GM21515 (cell line): ENCODE data around the gene SFTPA1.
"Not testable (repeated sequence)": the region's sequence is repeated elsewhere in the genome, so short reads cannot be mapped to it uniquely, and the experiment has no call there.

Experiments used
- ATAC-seq: cut with Tn5 transposase; IDR thresholded peaks from one replicate; pipeline ENCODE4 v1.9.1; 2021; ENCODE audit not compliant: unreplicated experiment

The SFTPA1 gene

DNA sequence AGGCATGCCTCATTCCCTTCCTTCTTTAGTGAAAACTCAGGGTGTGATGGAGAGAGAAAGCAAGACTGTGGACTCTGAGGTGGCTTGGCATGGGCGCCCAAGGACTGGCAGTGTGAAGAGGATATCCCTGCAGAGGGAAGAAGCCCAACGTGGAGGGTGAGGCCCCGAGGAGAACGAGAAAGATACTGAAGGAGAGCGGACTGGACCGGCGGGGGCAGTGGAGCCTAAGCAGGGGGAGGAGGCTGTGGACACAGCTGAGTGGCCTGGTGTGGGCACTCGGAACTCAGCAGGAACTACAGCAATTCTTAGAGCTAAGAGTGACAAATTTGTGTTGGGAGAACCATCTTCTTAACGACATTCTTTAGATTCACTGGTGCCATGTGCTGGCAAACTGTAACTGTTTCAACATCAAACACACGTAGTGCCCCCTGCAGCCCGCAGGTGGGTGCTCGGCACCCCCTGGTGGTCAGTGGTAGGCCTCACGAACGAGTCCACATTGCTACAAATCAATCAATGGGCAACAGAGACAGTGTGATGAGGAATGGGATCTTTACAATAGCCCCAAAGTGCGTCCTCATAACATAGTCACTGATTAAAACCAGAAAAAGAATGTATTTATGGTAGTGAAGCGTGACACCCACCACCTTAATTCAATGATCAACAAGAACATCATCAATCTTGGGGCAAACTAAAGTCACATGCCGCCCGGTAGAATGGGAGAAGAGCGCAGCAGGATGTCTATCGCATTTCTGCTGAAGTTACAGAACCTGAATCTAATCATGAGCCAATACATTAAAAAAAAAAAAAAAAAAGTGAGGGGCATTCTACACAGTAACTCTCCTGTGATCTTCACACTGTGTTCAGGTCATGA is 2.0 kb upstream of the SFTPA1 start:
- ATAC-seq: no peak

- ATAC-seq: not testable (repeated sequence)
Measured at GRCh38 chr10:79611193-79611976, 646 bp downstream of the SFTPA1 start.

- ATAC-seq: no peak
Measured at GRCh38 chr10:79615577-79615976, 4.8 kb downstream of the SFTPA1 start.

- ATAC-seq: no peak
Measured at GRCh38 chr10:79616164-79616563, 5.4 kb downstream of the SFTPA1 start.

- not testable (repeated sequence) for ATAC-seq
Measured at GRCh38 chr10:79623663-79624062, 12.9 kb downstream of the SFTPA1 start.

GRCh38 chr10:79627075-79627474 is 16.3 kb downstream of the SFTPA1 start:
- ATAC-seq: no peak

- no peak for ATAC-seq
Measured at GRCh38 chr10:79628083-79628482, 17.3 kb downstream of the SFTPA1 start.

DNA sequence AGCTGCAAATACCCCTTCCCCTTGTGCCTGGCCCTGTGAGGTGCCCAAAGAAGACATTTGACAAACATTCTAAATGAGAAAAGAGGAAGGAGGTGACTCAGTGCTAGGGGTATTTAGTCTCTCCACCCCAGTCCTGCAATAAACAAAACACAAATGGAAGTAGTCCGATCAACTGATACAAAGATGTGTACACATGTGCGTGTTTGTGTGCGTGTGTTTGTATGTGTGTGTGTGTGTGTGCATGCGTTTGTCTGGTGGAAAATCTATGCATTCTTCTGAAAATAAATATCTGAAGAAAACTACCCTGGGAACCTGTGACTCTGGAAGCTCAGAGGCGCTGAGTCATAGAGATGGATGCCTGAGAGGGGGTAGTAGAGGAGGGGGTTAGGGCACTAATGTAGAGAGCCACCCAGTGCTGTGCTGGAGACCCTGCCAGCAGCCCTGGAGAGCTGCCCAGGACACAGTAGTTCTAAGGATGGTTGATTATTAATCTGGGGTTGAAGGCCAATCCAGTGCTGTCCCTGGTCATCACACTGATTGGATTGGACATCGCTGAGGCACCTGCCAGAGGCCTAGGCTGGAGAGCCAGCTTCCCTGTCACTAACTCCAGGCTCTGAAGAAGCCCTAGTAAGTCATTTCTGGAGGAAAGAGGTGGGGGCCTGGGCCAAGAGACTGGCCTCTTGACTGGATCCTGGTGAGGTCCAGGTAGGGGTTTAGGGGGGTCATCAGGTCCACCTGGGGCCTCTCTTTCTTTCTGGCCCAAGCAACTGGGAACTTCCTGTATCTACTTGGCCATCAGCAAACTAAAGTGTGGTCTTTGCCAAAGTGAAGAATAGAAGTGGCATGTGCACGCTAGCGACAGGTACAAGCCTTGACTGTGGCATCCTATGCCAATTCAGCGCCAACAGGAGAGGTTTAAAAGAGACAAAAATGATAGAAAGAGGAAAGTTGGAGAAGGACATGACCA is 18.5 kb downstream of the SFTPA1 start:
- ATAC-seq: no peak

DNA sequence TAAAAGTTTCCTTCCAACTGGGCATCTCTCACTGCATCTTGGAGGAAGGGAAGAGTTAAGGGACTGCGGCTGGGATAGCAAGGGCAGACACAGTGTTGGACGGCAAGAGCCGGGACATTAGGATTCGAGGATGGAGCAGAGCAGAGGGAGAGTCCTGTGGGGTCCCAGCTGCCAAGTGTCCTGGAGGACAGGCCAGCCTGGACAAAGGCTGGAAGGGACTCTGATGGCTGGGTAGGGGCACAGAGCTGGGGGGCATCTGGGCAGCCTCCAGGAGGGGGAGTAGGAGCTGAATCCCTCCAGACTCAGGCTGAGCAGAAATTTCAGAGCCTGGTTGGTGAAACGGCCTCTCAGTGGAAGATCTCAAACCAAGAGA is 19.2 kb downstream of the SFTPA1 start:
- no peak for ATAC-seq

DNA sequence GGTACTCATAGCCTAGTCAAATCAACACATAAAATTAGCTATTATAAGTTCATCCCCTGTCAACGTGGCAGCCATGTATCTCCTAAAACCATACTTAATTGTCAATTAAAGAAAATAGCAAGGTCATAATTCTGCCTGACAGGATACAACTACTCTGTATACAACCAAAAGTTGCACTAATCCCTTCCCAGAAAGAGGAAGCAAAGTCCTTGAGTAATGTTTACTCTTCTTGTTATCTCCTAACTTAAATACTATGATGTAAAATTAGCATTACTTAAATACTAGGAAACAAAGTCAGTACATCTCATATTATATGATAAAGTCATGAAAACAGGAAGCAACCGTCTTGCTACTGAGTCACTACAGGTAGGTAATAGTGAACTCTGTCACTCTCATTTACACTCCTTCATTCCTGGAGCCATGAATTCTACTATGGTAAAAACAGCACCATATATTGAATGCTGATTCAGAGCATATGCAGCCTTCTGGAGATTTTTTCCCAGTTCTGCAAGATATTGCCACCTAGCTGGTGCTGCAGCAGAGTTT is 26.0 kb downstream of the SFTPA1 start:
- not testable (repeated sequence) for ATAC-seq

GRCh38 chr10:79638318-79638717 is 27.6 kb downstream of the SFTPA1 start:
- ATAC-seq: no peak

- ATAC-seq: not testable (repeated sequence)
Measured at GRCh38 chr10:79652695-79653094, 42.0 kb downstream of the SFTPA1 start.

DNA sequence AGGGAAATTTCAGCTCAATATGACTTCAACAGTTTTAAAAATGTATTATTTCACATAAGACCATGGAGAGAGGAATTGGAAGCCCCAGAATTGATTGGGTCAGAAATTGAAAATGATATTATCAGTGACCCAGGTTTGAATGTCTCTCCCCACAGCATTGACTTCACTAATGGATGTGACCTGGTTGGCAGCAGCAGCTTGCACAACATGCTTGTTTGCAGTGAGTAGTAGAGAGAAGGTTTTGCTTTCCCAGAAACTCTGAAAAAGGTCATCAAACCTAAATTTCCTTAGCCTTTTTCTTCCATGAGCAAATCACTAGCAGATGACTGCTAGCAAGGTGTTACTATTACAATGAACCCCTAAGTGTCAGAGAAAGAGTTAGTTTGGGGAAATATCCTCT is 52.5 kb downstream of the SFTPA1 start:
- not testable (repeated sequence) for ATAC-seq

GRCh38 chr10:79664686-79665085 is 53.9 kb downstream of the SFTPA1 start:
- ATAC-seq: not testable (repeated sequence)
